GM23338 (cell line): ENCODE results near the gene NCKIPSD.

Experiments
- CREB1 ChIP-seq: fragments of 250-450 bp; sonication (Bioruptor Pico); IDR thresholded peaks from 2 replicates; pipeline ENCODE4 v1.5.0; 2020; ENCODE audit warnings: low read depth, mild to moderate bottlenecking, moderate library complexity
- TF ChIP-seq, protein P1 (sequence below), 2 experiments: fragments of 200-600 bp in 1 of 2; sonication (generic) in 1 of 2; conservative IDR thresholded peaks; 2 replicates each; pipeline versions ENCODE4 v1.5.1 to v1.6.1; 2016 to 2017; ENCODE audit warnings: antibody characterized with exemption in 2 of 2, low read depth in 2 of 2, mild to moderate bottlenecking in 2 of 2, moderate library complexity in 1 of 2
- TF ChIP-seq, protein P2 (sequence below): IDR thresholded peaks from one replicate; pipeline ENCODE4 v1.6.1; 2018; ENCODE audit warnings: antibody characterized with exemption; ENCODE audit not compliant: unreplicated experiment

- no peak for TF ChIP-seq CREB1
- TF ChIP-seq, protein P1, sequence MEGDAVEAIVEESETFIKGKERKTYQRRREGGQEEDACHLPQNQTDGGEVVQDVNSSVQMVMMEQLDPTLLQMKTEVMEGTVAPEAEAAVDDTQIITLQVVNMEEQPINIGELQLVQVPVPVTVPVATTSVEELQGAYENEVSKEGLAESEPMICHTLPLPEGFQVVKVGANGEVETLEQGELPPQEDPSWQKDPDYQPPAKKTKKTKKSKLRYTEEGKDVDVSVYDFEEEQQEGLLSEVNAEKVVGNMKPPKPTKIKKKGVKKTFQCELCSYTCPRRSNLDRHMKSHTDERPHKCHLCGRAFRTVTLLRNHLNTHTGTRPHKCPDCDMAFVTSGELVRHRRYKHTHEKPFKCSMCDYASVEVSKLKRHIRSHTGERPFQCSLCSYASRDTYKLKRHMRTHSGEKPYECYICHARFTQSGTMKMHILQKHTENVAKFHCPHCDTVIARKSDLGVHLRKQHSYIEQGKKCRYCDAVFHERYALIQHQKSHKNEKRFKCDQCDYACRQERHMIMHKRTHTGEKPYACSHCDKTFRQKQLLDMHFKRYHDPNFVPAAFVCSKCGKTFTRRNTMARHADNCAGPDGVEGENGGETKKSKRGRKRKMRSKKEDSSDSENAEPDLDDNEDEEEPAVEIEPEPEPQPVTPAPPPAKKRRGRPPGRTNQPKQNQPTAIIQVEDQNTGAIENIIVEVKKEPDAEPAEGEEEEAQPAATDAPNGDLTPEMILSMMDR (conservative IDR thresholded peaks at IDR 0.05; ENCODE audit: low read depth in 2 of 2) = no peak
- TF ChIP-seq, protein P2, sequence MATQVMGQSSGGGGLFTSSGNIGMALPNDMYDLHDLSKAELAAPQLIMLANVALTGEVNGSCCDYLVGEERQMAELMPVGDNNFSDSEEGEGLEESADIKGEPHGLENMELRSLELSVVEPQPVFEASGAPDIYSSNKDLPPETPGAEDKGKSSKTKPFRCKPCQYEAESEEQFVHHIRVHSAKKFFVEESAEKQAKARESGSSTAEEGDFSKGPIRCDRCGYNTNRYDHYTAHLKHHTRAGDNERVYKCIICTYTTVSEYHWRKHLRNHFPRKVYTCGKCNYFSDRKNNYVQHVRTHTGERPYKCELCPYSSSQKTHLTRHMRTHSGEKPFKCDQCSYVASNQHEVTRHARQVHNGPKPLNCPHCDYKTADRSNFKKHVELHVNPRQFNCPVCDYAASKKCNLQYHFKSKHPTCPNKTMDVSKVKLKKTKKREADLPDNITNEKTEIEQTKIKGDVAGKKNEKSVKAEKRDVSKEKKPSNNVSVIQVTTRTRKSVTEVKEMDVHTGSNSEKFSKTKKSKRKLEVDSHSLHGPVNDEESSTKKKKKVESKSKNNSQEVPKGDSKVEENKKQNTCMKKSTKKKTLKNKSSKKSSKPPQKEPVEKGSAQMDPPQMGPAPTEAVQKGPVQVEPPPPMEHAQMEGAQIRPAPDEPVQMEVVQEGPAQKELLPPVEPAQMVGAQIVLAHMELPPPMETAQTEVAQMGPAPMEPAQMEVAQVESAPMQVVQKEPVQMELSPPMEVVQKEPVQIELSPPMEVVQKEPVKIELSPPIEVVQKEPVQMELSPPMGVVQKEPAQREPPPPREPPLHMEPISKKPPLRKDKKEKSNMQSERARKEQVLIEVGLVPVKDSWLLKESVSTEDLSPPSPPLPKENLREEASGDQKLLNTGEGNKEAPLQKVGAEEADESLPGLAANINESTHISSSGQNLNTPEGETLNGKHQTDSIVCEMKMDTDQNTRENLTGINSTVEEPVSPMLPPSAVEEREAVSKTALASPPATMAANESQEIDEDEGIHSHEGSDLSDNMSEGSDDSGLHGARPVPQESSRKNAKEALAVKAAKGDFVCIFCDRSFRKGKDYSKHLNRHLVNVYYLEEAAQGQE = no peak
These were observed 13.2 kb upstream of the NCKIPSD start for GRCh38 chr3:48698891-48699290.
